Measurements from ENCODE around the gene CNNM1.

Gene CNNM1

GRCh38 chr10:99329304-99329553, at the start of gene CNNM1:
TSS of gene CNNM1 (plus strand) at chr10:99329356. CDS start at chr10:99329388, 32 bp downstream.
- no peak for DNase-seq

- no peak for DNase-seq
Observed at GRCh38 chr10:99279626-99280111, 49.5 kb upstream of the CNNM1 start.

GRCh38 chr10:99280472-99280871, 48.7 kb upstream of the CNNM1 start:
- DNase-seq, result no peak

GRCh38 chr10:99285881-99286280, 43.3 kb upstream of the CNNM1 start:
- no peak for DNase-seq

GRCh38 chr10:99290306-99290705, 38.9 kb upstream of the CNNM1 start:
- DNase-seq, result no peak

- DNase-seq, result no peak
Observed at GRCh38 chr10:99292159-99292558, 37.0 kb upstream of the CNNM1 start.

- no peak for DNase-seq
Observed at GRCh38 chr10:99296605-99297004, 32.6 kb upstream of the CNNM1 start.

GRCh38 chr10:99297033-99297432, 32.1 kb upstream of the CNNM1 start:
- DNase-seq, result no peak

- no peak for DNase-seq
Observed at GRCh38 chr10:99303899-99304861, 25.0 kb upstream of the CNNM1 start.

- DNase-seq, result no peak
Observed at GRCh38 chr10:99304862-99305229, 24.3 kb upstream of the CNNM1 start.

GRCh38 chr10:99312501-99312900, 16.7 kb upstream of the CNNM1 start:
- DNase-seq, result no peak

- no peak for DNase-seq
Observed at GRCh38 chr10:99315853-99316252, 13.3 kb upstream of the CNNM1 start.

- no peak for DNase-seq
Observed at GRCh38 chr10:99316374-99316773, 12.8 kb upstream of the CNNM1 start.

GRCh38 chr10:99318048-99318447, 11.1 kb upstream of the CNNM1 start:
- no peak for DNase-seq

GRCh38 chr10:99318475-99318874, 10.7 kb upstream of the CNNM1 start:
- DNase-seq, result no peak

GRCh38 chr10:99325281-99325680, 3.9 kb upstream of the CNNM1 start:
- no peak for DNase-seq

GRCh38 chr10:99326871-99327270, 2.3 kb upstream of the CNNM1 start:
- DNase-seq, result no peak

- DNase-seq, result no peak
Observed at GRCh38 chr10:99328579-99329303, 415 bp upstream of the CNNM1 start.

- no peak for DNase-seq
Observed at GRCh38 chr10:99329554-99330346, 594 bp downstream of the CNNM1 start.

- DNase-seq, result no peak
Observed at GRCh38 chr10:99330347-99330924, 1.3 kb downstream of the CNNM1 start.

- DNase-seq, result no peak
Observed at GRCh38 chr10:99331207-99331803, 2.1 kb downstream of the CNNM1 start.

- no peak for DNase-seq
Observed at GRCh38 chr10:99337311-99337811, 8.2 kb downstream of the CNNM1 start.
